Immature natural killer cell (primary cell): Measurements from ENCODE around the gene SLC30A2. TPM values are rescaled to one million over a fixed set of nuclear protein-coding genes. Genes with fewer than 3 reads are reported as not detected.

Experiments
- DNase-seq, 3 donors: peaks; one replicate each; pipeline ENCODE4 v3.0.0; 2022; ENCODE audit warnings: mixed read lengths in 1 of 3
- H3K27ac Mint-ChIP-seq, 6 donors: one replicate each; pipeline ENCODE4 v1.8.0; 2020; ENCODE audit warnings: mixed read lengths in 6 of 6, mild to moderate bottlenecking in 5 of 6, inconsistent platforms in 4 of 6, moderate library complexity in 3 of 6
- H3K27me3 Mint-ChIP-seq, 3 donors: one replicate each; pipeline ENCODE4 v1.8.0; 2020 to 2021; ENCODE audit warnings: low read depth in 3 of 3, mild to moderate bottlenecking in 3 of 3, mixed read lengths in 3 of 3, moderate library complexity in 3 of 3, inconsistent platforms in 1 of 3
- H3K36me3 Mint-ChIP-seq, 3 donors: one replicate each; pipeline ENCODE4 v1.8.0; 2020; ENCODE audit warnings: mixed read lengths in 3 of 3, inconsistent platforms in 2 of 3, mild to moderate bottlenecking in 2 of 3
- H3K4me1 Mint-ChIP-seq, 2 donors: one replicate each; pipeline ENCODE4 v1.8.0; 2020; ENCODE audit warnings: inconsistent platforms in 2 of 2, mild to moderate bottlenecking in 2 of 2, mixed read lengths in 2 of 2, moderate library complexity in 1 of 2
- H3K4me3 Mint-ChIP-seq, 5 donors: one replicate each; pipeline ENCODE4 v1.8.0; 2020; ENCODE audit warnings: mild to moderate bottlenecking in 5 of 5, mixed read lengths in 5 of 5, inconsistent platforms in 3 of 5, moderate library complexity in 3 of 5
- H3K9me3 Mint-ChIP-seq, 6 donors: one replicate each; pipeline ENCODE4 v1.8.0; 2020; ENCODE audit warnings: mild to moderate bottlenecking in 6 of 6, mixed read lengths in 6 of 6, inconsistent platforms in 4 of 6, moderate library complexity in 3 of 6
- polyA plus RNA-seq, 3 donors: library from polyadenylated mRNA; unstranded; fragments of 300-500 nt; fragmentation: Illumina TruSeq; gene quantifications; one replicate each; pipeline ENCODE4 v1.2.3, GENCODE V29; 2021

SLC30A2 gene
- polyA plus RNA-seq, 3 donors from 2014 or later: not detected

DNA sequence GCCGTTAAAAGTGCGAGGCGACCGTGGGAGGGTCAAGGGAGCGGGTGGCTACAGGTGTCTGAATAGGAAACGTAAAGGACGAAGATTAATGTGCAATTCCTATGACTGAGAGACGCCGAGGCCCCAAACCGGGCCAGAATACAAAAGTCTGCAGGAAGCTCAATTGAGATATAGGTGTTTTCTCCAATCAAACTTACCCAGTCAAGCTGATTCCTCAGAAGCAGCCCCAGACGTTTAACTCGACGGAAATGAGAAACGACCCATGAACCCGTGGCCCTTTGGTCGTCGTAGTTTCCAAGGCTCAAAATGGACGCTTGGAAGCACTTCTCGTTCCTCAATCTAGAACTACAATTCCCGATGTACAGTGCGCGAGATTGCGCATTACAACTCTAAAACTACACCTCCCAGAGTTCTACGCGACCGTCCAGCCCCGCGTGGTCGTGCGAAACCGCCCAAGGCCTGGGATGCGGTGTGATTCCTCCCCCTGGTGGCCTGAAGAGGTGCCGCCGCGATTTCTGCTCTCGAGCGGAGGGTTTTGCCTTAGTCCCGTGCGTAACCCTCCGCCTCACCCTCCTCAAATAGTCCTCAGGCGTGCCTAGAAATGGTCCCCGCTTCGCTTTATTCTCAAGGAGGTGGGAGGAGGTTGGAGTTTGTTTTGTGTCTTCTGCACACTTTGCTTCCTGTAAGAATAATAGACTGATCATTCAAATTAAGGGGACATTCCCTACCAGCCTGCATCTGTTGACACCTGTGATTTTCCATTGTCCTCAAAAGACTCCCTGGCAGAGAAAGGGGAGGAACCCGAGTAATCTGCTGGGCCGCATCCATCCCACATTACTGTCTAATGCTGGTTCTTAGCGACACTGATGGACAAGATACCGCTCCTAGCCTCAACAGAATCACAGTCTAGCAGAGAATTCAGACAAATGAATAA is 47.8 kb downstream of the SLC30A2 start, which contains the start of gene PAFAH2:
Gene PAFAH2, minus strand, starts transcription at position 236 of the 934 bp plus-strand sequence. CDS start 7,247 bp downstream, outside the sequence.
- Mint-ChIP-seq H3K27me3 (peaks cover 6 to 9% (median 8%) of the 10 kb centered on the region in 3 donors), H3K4me1 (peaks cover 43 to 53% of the 10 kb centered on the region in 2 donors), H3K9me3 (no peaks in the 10 kb centered on the region), H3K36me3 (peaks cover 0 to 7% (median 0%) of the 10 kb centered on the region in 3 donors), H3K27ac (peak within 1 kb of the TSS; percentile 97 to 100 (median 98)), H3K4me3 (peak within 1 kb of the TSS; percentile 90 to 96 (median 95))
- peak; percentile 96 to 97 (median 96) for DNase-seq

- peak; percentile 16 to 32 (median 21) for DNase-seq
- Mint-ChIP-seq H3K27me3 (peaks cover 9 to 15% (median 13%) of the 10 kb centered on the region in 3 donors), H3K4me3 (peak overlapping the region; percentile 90 to 96 (median 95)), H3K27ac (peak overlapping the region; percentile 97 to 100 (median 98)), H3K36me3 (peaks cover 0 to 7% (median 1%) of the 10 kb centered on the region in 3 donors), H3K4me1 (peaks cover 52 to 62% of the 10 kb centered on the region in 2 donors), H3K9me3 (no peaks in the 10 kb centered on the region)
Measured at GRCh38 chr1:25996966-25997827, 48.7 kb downstream of the SLC30A2 start.

GRCh38 chr1:25994402-25995150 is 51.3 kb downstream of the SLC30A2 start:
- Mint-ChIP-seq H3K9me3 (no peaks in the 10 kb centered on the region), H3K4me3 (peak overlapping the region in 3 of 5 donors; percentile 14 to 28 (median 22)), H3K27ac (peak overlapping the region; percentile 21 to 99 (median 89)), H3K4me1 (peaks cover 71 to 85% of the 10 kb centered on the region in 2 donors), H3K36me3 (peaks cover 3 to 7% (median 3%) of the 10 kb centered on the region in 3 donors), H3K27me3 (peaks cover 9 to 22% (median 12%) of the 10 kb centered on the region in 3 donors)
- no peak for DNase-seq

DNA sequence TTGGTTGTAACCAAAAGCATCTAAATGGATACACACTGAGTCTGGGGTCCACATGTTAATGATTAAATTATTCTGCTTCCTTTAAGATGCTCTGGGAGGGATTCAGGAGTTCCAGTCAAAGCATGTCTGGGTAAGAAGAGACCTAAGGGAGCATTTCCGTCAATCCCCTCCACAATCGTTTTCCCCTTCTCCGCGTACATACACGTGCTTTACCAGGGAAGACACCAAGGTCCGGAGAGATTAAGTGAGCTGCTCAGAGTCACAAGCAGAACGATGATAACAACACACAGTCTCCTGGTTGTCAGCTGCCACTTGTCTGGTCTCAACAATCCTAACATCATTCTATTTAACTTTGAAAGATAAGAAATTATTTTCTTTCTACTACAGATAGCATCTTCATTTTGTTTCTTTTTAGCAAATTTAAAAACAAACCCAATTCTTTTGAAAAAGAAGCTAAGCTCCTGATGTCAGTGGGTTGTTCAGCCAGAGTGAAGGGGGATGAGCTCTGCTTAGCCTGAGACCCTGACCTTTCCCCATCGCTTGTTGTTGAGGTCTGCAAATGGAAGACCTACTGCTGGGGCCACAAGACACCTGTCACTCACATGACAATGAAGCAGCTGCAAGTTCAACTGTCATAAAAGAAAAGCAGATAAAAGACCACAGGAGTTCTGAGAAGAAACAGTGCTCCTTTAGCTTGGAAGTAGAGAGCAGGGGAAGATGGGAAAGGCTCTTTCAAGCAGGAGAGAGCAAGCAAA is 52.5 kb downstream of the SLC30A2 start:
- peaks cover 3 to 11% (median 7%) of the 10 kb centered on the region in 3 donors for H3K36me3 Mint-ChIP-seq
- peaks cover 80 to 93% of the 10 kb centered on the region in 2 donors for H3K4me1 Mint-ChIP-seq
- peak overlapping the region; percentile 58 to 97 (median 75) for H3K4me3 Mint-ChIP-seq
- peak overlapping the region; percentile 97 to 100 (median 98) for H3K27ac Mint-ChIP-seq
- H3K9me3 Mint-ChIP-seq: no peaks in the 10 kb centered on the region
- peaks cover 9 to 21% (median 10%) of the 10 kb centered on the region in 3 donors for H3K27me3 Mint-ChIP-seq
- DNase-seq: no peak

- H3K4me3 Mint-ChIP-seq: peak overlapping the region; percentile 58 to 97 (median 75)
- peaks cover 80 to 93% of the 10 kb centered on the region in 2 donors for H3K4me1 Mint-ChIP-seq
- peak overlapping the region; percentile 97 to 100 (median 98) for H3K27ac Mint-ChIP-seq
- peaks cover 5 to 14% (median 5%) of the 10 kb centered on the region in 3 donors for H3K27me3 Mint-ChIP-seq
- H3K9me3 Mint-ChIP-seq: no peaks in the 10 kb centered on the region
- DNase-seq: peak; percentile 55 to 63 (median 58)
- peaks cover 3 to 18% (median 7%) of the 10 kb centered on the region in 3 donors for H3K36me3 Mint-ChIP-seq
Measured at GRCh38 chr1:25992689-25993171, 53.2 kb downstream of the SLC30A2 start.

GRCh38 chr1:25991937-25992688 is 53.8 kb downstream of the SLC30A2 start:
- H3K4me3 Mint-ChIP-seq: peak overlapping the region; percentile 72 to 97 (median 77)
- peak overlapping the region; percentile 97 to 100 (median 98) for H3K27ac Mint-ChIP-seq
- peaks cover 4 to 14% (median 5%) of the 10 kb centered on the region in 3 donors for H3K27me3 Mint-ChIP-seq
- H3K36me3 Mint-ChIP-seq: peaks cover 5 to 21% (median 10%) of the 10 kb centered on the region in 3 donors
- no peaks in the 10 kb centered on the region for H3K9me3 Mint-ChIP-seq
- DNase-seq: no peak
- peaks cover 79 to 93% of the 10 kb centered on the region in 2 donors for H3K4me1 Mint-ChIP-seq

- H3K4me1 Mint-ChIP-seq: peaks cover 78 to 91% of the 10 kb centered on the region in 2 donors
- H3K4me3 Mint-ChIP-seq: peak overlapping the region; percentile 92 to 97 (median 96)
- H3K27ac Mint-ChIP-seq: peak overlapping the region; percentile 97 to 100 (median 98)
- H3K9me3 Mint-ChIP-seq: no peaks in the 10 kb centered on the region
- peaks cover 12 to 26% (median 15%) of the 10 kb centered on the region in 3 donors for H3K36me3 Mint-ChIP-seq
- H3K27me3 Mint-ChIP-seq: peaks cover 4 to 14% (median 5%) of the 10 kb centered on the region in 3 donors
- DNase-seq: peak; percentile 83 to 87 (median 87)
Measured at GRCh38 chr1:25990702-25991395, 55.1 kb downstream of the SLC30A2 start.

DNA sequence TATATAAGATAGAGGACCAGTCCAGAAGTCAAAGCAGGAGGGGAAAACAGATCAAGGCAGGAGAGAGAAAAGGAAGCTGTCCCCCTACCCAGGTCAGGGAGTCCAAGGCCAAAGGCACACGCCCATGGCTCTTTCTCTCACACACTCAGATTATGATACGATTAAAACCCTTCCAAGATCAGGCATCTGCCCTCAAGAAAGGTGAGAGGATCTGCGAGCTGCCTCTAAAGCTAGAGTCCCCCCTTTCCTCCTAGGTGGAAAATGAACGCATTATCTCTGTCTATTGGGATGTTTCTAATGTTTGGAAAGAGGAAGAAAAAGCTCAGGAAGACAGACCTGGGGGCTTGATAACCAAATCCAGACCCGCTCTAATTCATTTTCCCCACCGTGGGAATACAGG is 55.7 kb downstream of the SLC30A2 start:
- H3K4me3 Mint-ChIP-seq: peak overlapping the region; percentile 92 to 97 (median 96)
- peak overlapping the region; percentile 97 to 100 (median 98) for H3K27ac Mint-ChIP-seq

GRCh38 chr1:25989440-25990234 is 56.3 kb downstream of the SLC30A2 start:
- Mint-ChIP-seq H3K9me3 (no peaks in the 10 kb centered on the region), H3K36me3 (peaks cover 12 to 32% (median 19%) of the 10 kb centered on the region in 3 donors), H3K27ac (peak overlapping the region; percentile 97 to 100 (median 98)), H3K4me1 (peaks cover 78 to 92% of the 10 kb centered on the region in 2 donors), H3K27me3 (peaks cover 4 to 14% (median 5%) of the 10 kb centered on the region in 3 donors), H3K4me3 (peak overlapping the region; percentile 92 to 97 (median 96))
- DNase-seq: peak in 1 of 3 donors; percentile 18

More for the DNA sequence above, 55.7 kb downstream of the SLC30A2 start:
- no peaks in the 10 kb centered on the region for H3K9me3 Mint-ChIP-seq
- H3K36me3 Mint-ChIP-seq: peaks cover 15 to 32% (median 18%) of the 10 kb centered on the region in 3 donors
- H3K4me1 Mint-ChIP-seq: peaks cover 82 to 91% of the 10 kb centered on the region in 2 donors
- H3K27me3 Mint-ChIP-seq: peaks cover 4 to 14% (median 5%) of the 10 kb centered on the region in 3 donors
- DNase-seq: no peak

GRCh38 chr1:25987951-25988350 is 58.0 kb downstream of the SLC30A2 start:
- Mint-ChIP-seq H3K4me1 (peaks cover 69 to 90% of the 10 kb centered on the region in 2 donors), H3K4me3 (peak overlapping the region; percentile 76 to 97 (median 94)), H3K36me3 (peaks cover 13 to 48% (median 24%) of the 10 kb centered on the region in 3 donors), H3K27ac (peak overlapping the region; percentile 78 to 100 (median 87)), H3K27me3 (peaks cover 4 to 14% (median 5%) of the 10 kb centered on the region in 3 donors), H3K9me3 (no peaks in the 10 kb centered on the region)
- DNase-seq: no peak
